Activated T-cell treated with anti-CD3 and anti-CD28 coated beads, Interleukin-2, amount 50 U/mL, for 72 hours (primary cell): ENCODE results near the gene MYO16. TPM values are rescaled to one million over a fixed set of nuclear protein-coding genes. Genes with fewer than 3 reads are reported as not detected.
"Not testable (repeated sequence)": the region's sequence is repeated elsewhere in the genome, so short reads cannot be mapped to it uniquely, and the experiment has no call there.

Experiments
- ATAC-seq, 2 donors: fragments of 150-1000 bp; cut with Tn5 transposase; replicated peaks in 1 of 2; 2 replicates each; pipeline ENCODE4 v1.10.0; 2021; ENCODE audit warnings: moderate library complexity in 2 of 2, mild to moderate bottlenecking in 1 of 2
- DNase-seq, 2 donors: peaks; one replicate each; pipeline ENCODE4 v3.0.0; 2021 to 2022; ENCODE audit warnings: mixed read lengths in 1 of 2
- H3K27ac Mint-ChIP-seq: one replicate; pipeline ENCODE4 v1.8.0; 2022; ENCODE audit warnings: mild to moderate bottlenecking, moderate library complexity, mixed read lengths
- H3K27me3 Mint-ChIP-seq: one replicate; pipeline ENCODE4 v1.8.0; 2022; ENCODE audit warnings: low read depth, mixed read lengths
- H3K36me3 Mint-ChIP-seq, 2 donors: one replicate each; pipeline ENCODE4 v1.8.0; 2022; ENCODE audit warnings: mixed read lengths in 2 of 2, mild to moderate bottlenecking in 1 of 2; ENCODE audit not compliant: insufficient read depth in 2 of 2
- H3K4me1 Mint-ChIP-seq: one replicate; pipeline ENCODE4 v1.8.0; 2022; ENCODE audit warnings: low read depth, mixed read lengths
- H3K4me3 Mint-ChIP-seq, 2 donors: one replicate each; pipeline ENCODE4 v1.8.0; 2022; ENCODE audit warnings: mild to moderate bottlenecking in 2 of 2, mixed read lengths in 2 of 2, moderate library complexity in 2 of 2
- H3K9me3 Mint-ChIP-seq, 2 donors: one replicate each; pipeline ENCODE4 v1.8.0; 2022; ENCODE audit warnings: mixed read lengths in 2 of 2
- total RNA-seq, 2 donors: library from RNA; stranded (reverse); gene quantifications; one replicate each; pipeline ENCODE4 v1.2.3, GENCODE V29; 2022

The MYO16 gene
- total RNA-seq, 2 donors from 2014 or later = not detected

GRCh38 chr13:108769213-108770070 is 140.0 kb downstream of the MYO16 start:
- DNase-seq = no peak
- no peaks in the 10 kb centered on the region for H3K27me3 Mint-ChIP-seq
- no peaks in the 10 kb centered on the region for H3K9me3 Mint-ChIP-seq
- no peaks in the 10 kb centered on the region for H3K4me1 Mint-ChIP-seq
- H3K36me3 Mint-ChIP-seq = no peaks in the 10 kb centered on the region
- ATAC-seq = no peak
- no peak overlapping the region for H3K27ac Mint-ChIP-seq
- no peak overlapping the region for H3K4me3 Mint-ChIP-seq

- DNase-seq = no peak
- no peaks in the 10 kb centered on the region for H3K27me3 Mint-ChIP-seq
Measured at GRCh38 chr13:108775597-108775996, 146.2 kb downstream of the MYO16 start.

GRCh38 chr13:108776650-108777049 is 147.2 kb downstream of the MYO16 start:
- no peak for DNase-seq
- Mint-ChIP-seq H3K4me3 (no peak overlapping the region), H3K27me3 (no peaks in the 10 kb centered on the region), H3K4me1 (no peaks in the 10 kb centered on the region), H3K36me3 (no peaks in the 10 kb centered on the region), H3K9me3 (no peaks in the 10 kb centered on the region), H3K27ac (no peak overlapping the region)
- no peak for ATAC-seq

More at GRCh38 chr13:108775597-108775996, 146.2 kb downstream of the MYO16 start:
- no peaks in the 10 kb centered on the region for H3K4me1 Mint-ChIP-seq
- ATAC-seq = no peak
- no peak overlapping the region for H3K27ac Mint-ChIP-seq
- H3K9me3 Mint-ChIP-seq = no peaks in the 10 kb centered on the region
- H3K4me3 Mint-ChIP-seq = no peak overlapping the region
- no peaks in the 10 kb centered on the region for H3K36me3 Mint-ChIP-seq

GRCh38 chr13:108777421-108778420 is 148.3 kb downstream of the MYO16 start:
- Mint-ChIP-seq H3K27me3 (no peaks in the 10 kb centered on the region), H3K27ac (no peak overlapping the region), H3K4me1 (no peaks in the 10 kb centered on the region), H3K9me3 (no peaks in the 10 kb centered on the region), H3K36me3 (no peaks in the 10 kb centered on the region), H3K4me3 (no peak overlapping the region)
- no peak for DNase-seq
- ATAC-seq = no peak

GRCh38 chr13:108779308-108779707 is 149.9 kb downstream of the MYO16 start:
- ATAC-seq = no peak
- Mint-ChIP-seq H3K9me3 (peaks cover 2% of the 10 kb centered on the region in 2 donors), H3K4me3 (no peak overlapping the region), H3K36me3 (no peaks in the 10 kb centered on the region), H3K27me3 (peaks cover 6% of the 10 kb centered on the region), H3K27ac (no peak overlapping the region), H3K4me1 (no peaks in the 10 kb centered on the region)
- no peak for DNase-seq

GRCh38 chr13:108780706-108781105 is 151.3 kb downstream of the MYO16 start:
- no peak for DNase-seq
- no peaks in the 10 kb centered on the region for H3K36me3 Mint-ChIP-seq
- H3K27me3 Mint-ChIP-seq = peaks cover 6% of the 10 kb centered on the region
- no peak for ATAC-seq
- no peaks in the 10 kb centered on the region for H3K4me1 Mint-ChIP-seq
- H3K4me3 Mint-ChIP-seq = no peak overlapping the region
- peaks cover 2% of the 10 kb centered on the region in 2 donors for H3K9me3 Mint-ChIP-seq
- H3K27ac Mint-ChIP-seq = no peak overlapping the region

- DNase-seq = no peak
- Mint-ChIP-seq H3K4me1 (no peaks in the 10 kb centered on the region), H3K4me3 (no peak overlapping the region), H3K27ac (no peak overlapping the region), H3K9me3 (peaks cover 2% of the 10 kb centered on the region in 2 donors), H3K27me3 (peaks cover 6% of the 10 kb centered on the region), H3K36me3 (no peaks in the 10 kb centered on the region)
- ATAC-seq = no peak
Measured at GRCh38 chr13:108781312-108781711, 151.9 kb downstream of the MYO16 start.

GRCh38 chr13:108782480-108782879 is 153.1 kb downstream of the MYO16 start:
- ATAC-seq, H3K4me3 Mint-ChIP-seq, H3K27ac Mint-ChIP-seq, H3K27me3 Mint-ChIP-seq, H3K4me1 Mint-ChIP-seq, H3K9me3 Mint-ChIP-seq, H3K36me3 Mint-ChIP-seq, DNase-seq: not testable (repeated sequence)

- ATAC-seq (no peak), DNase-seq (no peak)
- no peak overlapping the region for H3K4me3 Mint-ChIP-seq
- H3K27ac Mint-ChIP-seq = no peak overlapping the region
- H3K4me1 Mint-ChIP-seq = no peaks in the 10 kb centered on the region
- peaks cover 6% of the 10 kb centered on the region for H3K27me3 Mint-ChIP-seq
- H3K36me3 Mint-ChIP-seq = peaks cover 0 to 1% of the 10 kb centered on the region in 2 donors
- H3K9me3 Mint-ChIP-seq = peaks cover 2 to 4% of the 10 kb centered on the region in 2 donors
Measured at GRCh38 chr13:108785844-108786243, 156.4 kb downstream of the MYO16 start.

GRCh38 chr13:108786456-108787200 is 157.2 kb downstream of the MYO16 start:
- H3K9me3 Mint-ChIP-seq = peaks cover 2 to 4% of the 10 kb centered on the region in 2 donors
- H3K36me3 Mint-ChIP-seq = peaks cover 0 to 1% of the 10 kb centered on the region in 2 donors
- no peak overlapping the region for H3K27ac Mint-ChIP-seq
- H3K27me3 Mint-ChIP-seq = peaks cover 6% of the 10 kb centered on the region
- no peak overlapping the region for H3K4me3 Mint-ChIP-seq
- no peaks in the 10 kb centered on the region for H3K4me1 Mint-ChIP-seq
- DNase-seq (no peak), ATAC-seq (no peak)

- H3K4me3 Mint-ChIP-seq = no peak overlapping the region
- no peak for DNase-seq
- H3K27me3 Mint-ChIP-seq = peaks cover 6% of the 10 kb centered on the region
- peaks cover 0 to 1% of the 10 kb centered on the region in 2 donors for H3K36me3 Mint-ChIP-seq
- no peak for ATAC-seq
- no peaks in the 10 kb centered on the region for H3K4me1 Mint-ChIP-seq
- H3K9me3 Mint-ChIP-seq = peaks cover 2 to 4% of the 10 kb centered on the region in 2 donors
- no peak overlapping the region for H3K27ac Mint-ChIP-seq
Measured at GRCh38 chr13:108787700-108788414, 158.4 kb downstream of the MYO16 start.

GRCh38 chr13:108789476-108789875 is 160.1 kb downstream of the MYO16 start:
- no peak for DNase-seq
- Mint-ChIP-seq H3K27me3 (no peaks in the 10 kb centered on the region), H3K27ac (no peak overlapping the region), H3K4me3 (no peak overlapping the region), H3K9me3 (peaks cover 0 to 2% of the 10 kb centered on the region in 2 donors), H3K4me1 (no peaks in the 10 kb centered on the region), H3K36me3 (peaks cover 0 to 1% of the 10 kb centered on the region in 2 donors)
- ATAC-seq = no peak
